ENCODE data around the gene PPP1R13L.

DNA sequence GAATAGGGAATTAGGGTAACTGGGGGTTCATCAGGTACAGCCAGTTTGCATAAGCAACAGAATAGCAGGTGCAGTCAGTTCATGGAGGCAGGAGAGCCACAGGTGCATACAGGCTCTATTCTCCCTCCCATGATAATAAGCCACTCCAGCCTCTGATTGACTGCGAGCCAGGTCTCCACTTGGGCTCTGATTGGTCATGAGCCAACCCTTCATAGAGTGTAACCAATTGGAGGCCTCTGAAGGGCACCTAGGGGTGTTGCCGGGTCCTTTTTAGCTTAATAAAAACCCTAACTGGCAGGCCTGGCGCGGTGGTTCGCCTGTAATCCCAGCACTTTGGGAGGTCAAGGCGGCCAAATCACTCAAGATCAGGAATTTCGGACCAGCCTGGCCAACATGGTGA is 73.5 kb downstream of the PPP1R13L start:
- TF ChIP-seq EZH2 (IDR thresholded peaks at IDR 0.05; ENCODE audit: borderline replicate concordance, insufficient read depth, low read length, poor library complexity, severe bottlenecking) = no peak
- no peak for TF ChIP-seq RAD21 (conservative IDR thresholded peaks at IDR 0.05)
- no peak for TF ChIP-seq SMC3 (conservative IDR thresholded peaks at IDR 0.05; ENCODE audit: poor library complexity)
